ENCODE results near the gene DNAJC4.

The DNAJC4 gene

DNA sequence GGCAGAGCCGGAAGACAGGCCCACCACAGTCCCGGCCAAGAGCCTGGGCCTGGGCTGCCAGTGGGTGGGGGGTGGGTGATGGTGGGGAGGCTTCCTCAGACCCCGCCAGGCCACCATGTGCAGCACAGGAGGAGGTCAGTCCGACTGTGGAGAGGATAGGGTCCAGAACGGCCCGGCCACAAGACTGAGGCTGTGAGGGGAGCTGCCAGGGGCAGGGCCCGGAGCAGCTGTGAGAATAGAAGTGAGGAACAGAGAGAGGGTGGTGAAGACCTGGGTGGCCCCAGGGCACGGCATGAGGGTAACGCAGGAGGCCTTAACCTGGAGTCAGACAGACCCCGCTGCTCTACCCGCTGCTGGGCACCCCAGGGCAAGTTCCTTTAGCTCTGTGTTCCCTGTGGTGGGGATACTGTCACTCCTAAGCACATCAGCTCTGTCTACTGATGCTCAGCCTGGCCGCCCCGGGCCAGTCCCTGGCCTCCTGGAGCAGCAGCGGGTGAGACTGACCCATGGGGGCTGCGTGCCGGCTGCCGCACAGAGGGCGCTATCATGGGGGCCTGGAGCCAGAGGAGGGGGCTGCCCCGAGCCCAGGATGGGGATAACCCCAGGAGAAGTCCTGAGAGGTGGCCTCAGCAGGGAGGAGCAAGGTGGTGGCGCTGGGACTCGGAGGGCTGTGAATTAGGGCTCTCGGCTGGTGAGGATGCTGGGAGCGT is 22.1 kb upstream of the DNAJC4 start:
- no peak for DNase-seq (ENCODE audit: low spot score)

DNA sequence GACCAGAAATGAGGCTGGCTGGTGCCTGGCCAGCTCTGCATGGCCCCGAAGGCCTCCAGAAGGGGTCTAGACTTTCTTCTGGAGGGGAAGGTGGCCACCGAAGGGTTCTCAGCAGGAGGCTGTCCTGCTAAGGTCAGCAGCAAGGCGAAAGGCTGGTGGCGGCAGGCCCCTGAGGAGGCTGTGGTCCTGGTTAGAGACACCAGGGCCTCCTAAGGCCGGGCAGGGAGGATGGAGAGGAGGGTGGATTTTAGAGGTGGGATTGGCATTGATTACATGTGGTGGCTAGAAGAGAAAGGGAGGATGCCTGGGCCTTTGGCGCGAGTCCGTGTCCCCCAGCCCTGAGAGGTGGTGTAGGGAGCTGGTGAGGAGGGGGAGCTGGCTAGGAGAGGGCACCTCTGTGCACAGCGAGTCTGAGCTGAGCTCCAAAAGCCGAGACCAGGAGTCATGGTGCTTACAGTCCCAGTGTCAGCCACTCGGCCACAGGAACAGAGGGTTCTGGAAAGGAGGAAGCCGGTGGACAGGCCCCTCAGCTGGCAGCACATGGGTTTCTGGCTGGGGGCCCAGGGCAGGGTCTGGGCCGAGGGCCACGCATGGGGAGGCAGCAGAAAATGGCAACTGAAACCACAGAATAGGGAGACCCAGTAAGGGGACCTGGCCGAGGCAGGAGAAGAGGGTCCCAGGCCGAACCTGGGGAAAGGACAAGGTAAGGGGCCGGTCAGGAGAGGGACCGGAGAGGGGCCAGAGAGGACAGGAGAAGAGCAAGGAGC is 21.4 kb upstream of the DNAJC4 start:
- no peak for DNase-seq (ENCODE audit: low spot score)

GRCh38 chr11:64209563-64209843 is 20.8 kb upstream of the DNAJC4 start:
- DNase-seq (ENCODE audit: low spot score): no peak

DNA sequence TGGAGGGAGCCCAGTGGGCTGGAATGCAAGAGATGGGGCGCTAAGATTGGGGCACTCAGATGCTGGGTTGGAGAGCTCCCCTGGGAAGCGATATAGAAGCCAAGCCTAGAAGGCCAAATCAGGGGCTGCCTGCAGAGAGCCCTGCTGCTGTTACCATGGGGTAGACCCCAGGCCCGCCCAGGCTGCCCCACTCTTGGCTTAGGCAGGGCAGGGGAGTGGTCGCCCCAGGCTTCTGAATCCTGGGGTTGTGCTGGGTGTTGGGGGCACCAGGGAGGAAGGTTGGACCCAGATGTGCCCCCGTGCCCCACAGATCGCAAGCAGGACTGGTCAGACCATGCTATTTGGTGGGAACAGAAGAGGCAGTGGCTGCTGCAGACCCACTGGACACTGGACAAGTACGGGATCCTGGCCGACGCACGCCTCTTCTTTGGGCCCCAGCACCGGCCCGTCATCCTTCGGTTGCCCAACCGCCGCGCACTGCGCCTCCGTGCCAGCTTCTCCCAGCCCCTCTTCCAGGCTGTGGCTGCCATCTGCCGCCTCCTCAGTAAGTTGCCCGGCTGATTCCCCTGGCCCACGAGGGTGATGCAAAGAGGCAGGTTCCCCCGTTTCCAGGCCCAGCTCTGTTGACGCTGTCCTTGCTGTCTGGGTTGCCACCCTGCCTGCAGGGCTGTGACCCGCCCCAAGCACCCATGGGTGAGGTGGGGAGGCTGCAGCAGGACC is 19.9 kb upstream of the DNAJC4 start:
- DNase-seq (ENCODE audit: low spot score): no peak

- DNase-seq (ENCODE audit: low spot score): no peak
Observed at GRCh38 chr11:64211181-64211872, 19.0 kb upstream of the DNAJC4 start.

DNA sequence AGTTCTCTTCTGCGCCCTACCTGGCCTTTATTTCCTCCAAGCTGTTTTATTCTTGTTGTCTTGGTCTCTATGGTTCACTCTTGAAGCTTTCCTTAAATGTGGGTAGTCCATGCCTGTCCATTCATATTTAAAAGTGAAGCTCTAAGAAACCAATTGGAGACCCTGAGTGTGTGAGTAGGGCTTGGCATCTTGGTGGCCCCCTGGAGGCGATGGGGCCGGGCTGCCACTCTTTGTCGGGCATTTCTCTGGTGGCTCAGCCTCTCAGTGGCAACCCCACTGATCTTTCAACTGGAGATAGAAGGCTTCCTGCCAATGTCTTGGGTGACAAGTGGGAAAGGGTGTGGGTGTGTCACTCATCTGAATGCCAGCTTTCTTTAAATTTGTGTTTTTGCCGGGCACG is 13.5 kb upstream of the DNAJC4 start:
- DNase-seq (ENCODE audit: low spot score): no peak

- DNase-seq (ENCODE audit: low spot score): no peak
Observed at GRCh38 chr11:64218628-64219353, 11.6 kb upstream of the DNAJC4 start.

DNA sequence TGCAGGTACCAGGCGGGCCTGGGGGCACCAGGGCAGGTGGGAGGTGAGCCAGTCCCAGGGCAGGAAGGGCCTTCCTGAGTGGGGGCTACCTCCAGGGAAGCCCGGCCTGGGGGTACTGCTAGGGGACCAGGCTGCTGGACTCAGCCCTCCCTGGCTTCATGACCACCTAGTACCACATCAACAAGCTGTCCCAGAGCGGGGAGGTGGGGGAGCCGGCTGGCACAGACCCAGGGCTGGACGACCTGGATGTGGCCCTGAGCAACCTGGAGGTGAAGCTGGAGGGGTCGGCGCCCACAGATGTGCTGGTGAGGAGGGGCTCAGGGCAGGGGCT is 11.0 kb upstream of the DNAJC4 start:
- DNase-seq (ENCODE audit: low spot score): no peak

DNA sequence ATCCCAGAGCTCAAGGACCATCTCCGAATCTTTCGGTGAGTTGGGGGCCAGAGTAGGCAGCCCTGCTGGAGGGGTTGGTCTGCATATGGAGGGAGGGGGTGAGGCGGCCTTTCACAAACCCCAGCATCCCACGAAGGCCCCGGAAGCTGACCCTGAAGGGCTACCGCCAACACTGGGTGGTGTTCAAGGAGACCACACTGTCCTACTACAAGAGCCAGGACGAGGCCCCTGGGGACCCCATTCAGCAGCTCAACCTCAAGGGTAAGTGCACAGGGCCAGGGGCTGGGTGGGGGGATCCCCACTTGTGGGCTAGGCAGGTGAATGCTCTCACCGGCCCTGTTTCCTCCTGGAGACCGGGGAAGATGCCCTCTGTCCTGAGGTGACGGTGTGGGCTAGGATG is 10.6 kb upstream of the DNAJC4 start:
- DNase-seq (ENCODE audit: low spot score): no peak

DNA sequence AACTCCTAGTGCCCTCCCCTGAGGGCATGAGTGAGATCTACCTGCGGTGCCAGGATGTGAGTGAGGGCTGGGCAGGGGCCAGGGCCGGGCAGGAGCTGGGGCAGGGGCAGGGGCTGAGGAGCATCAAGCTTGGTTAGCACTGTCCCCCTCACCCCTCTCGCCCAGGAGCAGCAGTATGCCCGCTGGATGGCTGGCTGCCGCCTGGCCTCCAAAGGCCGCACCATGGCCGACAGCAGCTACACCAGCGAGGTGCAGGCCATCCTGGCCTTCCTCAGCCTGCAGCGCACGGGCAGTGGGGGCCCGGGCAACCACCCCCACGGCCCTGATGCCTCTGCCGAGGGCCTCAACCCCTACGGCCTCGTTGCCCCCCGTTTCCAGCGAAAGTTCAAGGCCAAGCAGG is 10.1 kb upstream of the DNAJC4 start:
- DNase-seq (ENCODE audit: low spot score): no peak

- DNase-seq (ENCODE audit: low spot score): no peak
Observed at GRCh38 chr11:64220798-64221197, 9.6 kb upstream of the DNAJC4 start.

- no peak for DNase-seq (ENCODE audit: low spot score)
Observed at GRCh38 chr11:64222651-64223000, 7.7 kb upstream of the DNAJC4 start.

GRCh38 chr11:64223001-64223651 is 7.2 kb upstream of the DNAJC4 start:
- no peak for DNase-seq (ENCODE audit: low spot score)

GRCh38 chr11:64224151-64224890 is 6.0 kb upstream of the DNAJC4 start:
- no peak for DNase-seq (ENCODE audit: low spot score)

GRCh38 chr11:64224891-64225607 is 5.3 kb upstream of the DNAJC4 start:
- DNase-seq (ENCODE audit: low spot score): no peak

DNA sequence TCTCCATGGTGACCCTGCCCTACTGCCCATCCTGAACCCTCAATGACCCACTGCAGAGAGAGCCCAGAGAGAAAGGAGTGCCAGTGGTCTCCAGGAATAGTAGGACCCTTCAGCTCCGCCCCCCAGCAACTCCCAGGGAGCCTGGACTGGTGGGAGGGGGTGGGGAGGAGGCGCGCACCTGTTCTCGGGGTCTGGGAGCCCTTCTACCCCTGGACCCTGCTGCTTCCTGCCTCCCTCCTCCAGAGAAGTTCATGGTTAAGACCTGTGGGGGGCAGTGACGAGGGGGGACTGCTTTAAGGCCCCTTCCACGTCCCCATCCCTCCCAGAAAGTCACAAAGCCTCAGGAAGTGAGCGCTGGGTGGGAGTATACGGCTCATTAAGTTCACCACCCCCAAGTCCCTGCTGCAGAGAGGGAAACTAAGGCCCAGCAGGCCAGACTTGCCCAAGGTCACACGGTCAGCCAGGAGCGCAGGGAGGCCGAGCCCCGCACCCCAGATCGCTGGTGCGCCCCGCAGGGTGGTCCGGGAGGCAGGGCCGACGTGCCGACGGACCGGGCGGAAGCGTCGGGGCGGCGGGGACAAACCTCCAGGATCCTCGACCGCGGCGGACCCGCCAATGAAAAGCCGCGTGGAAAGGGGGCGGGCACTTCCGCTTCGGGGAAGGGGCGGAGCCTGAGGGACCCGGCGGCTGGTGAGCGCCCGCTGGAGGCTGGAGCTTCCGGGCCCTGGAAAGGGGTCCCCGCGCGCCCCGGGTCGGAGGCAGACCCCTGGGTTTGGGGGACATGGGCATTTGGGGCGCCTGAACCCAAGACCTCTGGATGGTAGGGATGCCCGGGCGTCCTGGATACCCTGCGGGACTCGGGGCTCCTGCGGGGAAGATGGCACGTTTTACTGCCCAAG is 4.5 kb upstream of the DNAJC4 start, which contains the start of the genes NUDT22 and TRPT1:
TSS of gene NUDT22 (plus strand) at position 667 of the 899 bp plus-strand sequence. CDS start 379 bp downstream, outside the sequence.
TSS of gene TRPT1 (minus strand) at position 579 of the 899 bp plus-strand sequence. CDS start at position 253, 326 bp downstream.
- peak; percentile 96 for DNase-seq (ENCODE audit: low spot score)

GRCh38 chr11:64226507-64227051 is 3.8 kb upstream of the DNAJC4 start:
- no peak for DNase-seq (ENCODE audit: low spot score)

DNA sequence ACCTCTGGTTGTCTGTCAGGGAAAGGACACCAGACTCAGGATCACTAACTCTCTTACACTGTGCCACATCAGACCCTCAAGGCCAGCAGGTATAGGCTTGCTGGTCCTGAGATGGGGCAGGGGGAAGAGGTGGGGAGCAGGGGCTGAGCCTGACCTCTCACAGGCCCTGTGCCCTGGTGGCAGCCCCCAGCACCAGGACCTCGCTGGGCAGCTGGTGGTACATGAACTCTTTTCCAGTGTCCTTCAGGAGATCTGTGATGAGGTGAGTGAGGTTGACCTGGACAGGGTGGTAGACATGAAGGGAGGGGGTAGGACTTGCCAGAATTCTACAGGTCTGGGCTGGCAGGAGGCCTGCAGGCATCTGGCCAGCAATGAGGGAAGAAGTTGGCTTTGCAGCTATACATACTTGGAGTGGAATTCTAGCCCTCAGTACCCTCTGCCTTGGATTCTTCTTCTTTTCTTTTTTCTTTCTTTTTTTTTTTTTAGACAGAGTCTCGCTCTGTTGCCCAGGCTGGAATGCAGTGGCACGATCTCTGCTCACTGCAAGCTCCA is 2.9 kb upstream of the DNAJC4 start:
- DNase-seq (ENCODE audit: low spot score): no peak
